DOHH2 (cell line): ENCODE data around the gene PRR15L.

Source experiments
- H3F3A ChIP-seq: fragments of 200-600 bp; sonication (generic), shearing (Covaris generic); 2 replicates; pipeline ENCODE4 v1.6.0; 2016; ENCODE audit warnings: antibody characterized with exemption, mild to moderate bottlenecking; ENCODE audit not compliant: control insufficient read depth, insufficient read depth
- H3K27ac ChIP-seq: fragments of 200-600 bp; sonication (generic); 2 replicates; pipeline ENCODE4 v1.5.1; 2014; ENCODE audit warnings: low read depth, mild to moderate bottlenecking, low read length, moderate library complexity
- H3K27me3 ChIP-seq: fragments of 200-600 bp; sonication (generic); 2 replicates; pipeline ENCODE4 v1.6.1; 2014; ENCODE audit warnings: mild to moderate bottlenecking, low read length, mixed read lengths; ENCODE audit not compliant: control insufficient read depth
- H3K36me3 ChIP-seq: fragments of 200-600 bp; sonication (generic); 2 replicates; pipeline ENCODE4 v1.6.1; 2014; ENCODE audit warnings: mild to moderate bottlenecking, low read length, moderate library complexity, mixed read lengths; ENCODE audit not compliant: control insufficient read depth
- H3K4me1 ChIP-seq: fragments of 200-600 bp; sonication (generic); 2 replicates; pipeline ENCODE4 v1.6.1; 2014; ENCODE audit warnings: mild to moderate bottlenecking, low read length, mixed read lengths; ENCODE audit not compliant: control insufficient read depth
- H3K4me2 ChIP-seq: fragments of 200-600 bp; sonication (generic); 2 replicates; pipeline ENCODE4 v1.6.0; 2014; ENCODE audit warnings: mild to moderate bottlenecking, low read length, moderate library complexity
- H3K4me3 ChIP-seq: fragments of 200-600 bp; sonication (generic); 2 replicates; pipeline ENCODE4 v1.5.1; 2014; ENCODE audit warnings: mild to moderate bottlenecking, low read length, mixed read lengths
- H3K79me2 ChIP-seq: fragments of 200-600 bp; sonication (generic); 2 replicates; pipeline ENCODE4 v1.6.1; 2014; ENCODE audit warnings: mild to moderate bottlenecking, low read length, mixed read lengths; ENCODE audit not compliant: control insufficient read depth
- H3K9me2 ChIP-seq: fragments of 200-600 bp; sonication (generic); replicated peaks from 2 replicates; pipeline ENCODE4 v1.6.1; 2014; ENCODE audit warnings: mild to moderate bottlenecking, low read length, mixed read lengths; ENCODE audit not compliant: control insufficient read depth
- H3K9me3 ChIP-seq: fragments of 200-600 bp; sonication (generic); 2 replicates; pipeline ENCODE4 v1.6.1; 2014; ENCODE audit warnings: antibody characterized with exemption, low read length, mixed read lengths; ENCODE audit not compliant: control insufficient read depth, insufficient read depth
- H4K20me1 ChIP-seq: fragments of 200-600 bp; sonication (generic); 2 replicates; pipeline ENCODE4 v1.6.0; 2014; ENCODE audit warnings: low read depth, mild to moderate bottlenecking, antibody characterized with exemption, low read length, moderate library complexity; ENCODE audit not compliant: control insufficient read depth, insufficient read depth
- EZH2phosphoT487 ChIP-seq: fragments of 200-600 bp; sonication (generic); IDR thresholded peaks from 2 replicates; pipeline ENCODE4 v1.6.1; 2017; ENCODE audit warnings: borderline replicate concordance, mild to moderate bottlenecking, antibody characterized with exemption, low read length, moderate library complexity, mixed read lengths
- TF ChIP-seq, protein P1 (sequence below): fragments of 200-600 bp; sonication (generic); IDR thresholded peaks from one replicate; pipeline ENCODE4 v1.5.1; 2014; ENCODE audit warnings: antibody characterized with exemption, mild to moderate bottlenecking, low read depth, low read length; ENCODE audit not compliant: poor library complexity, severe bottlenecking

The PRR15L gene

DNA sequence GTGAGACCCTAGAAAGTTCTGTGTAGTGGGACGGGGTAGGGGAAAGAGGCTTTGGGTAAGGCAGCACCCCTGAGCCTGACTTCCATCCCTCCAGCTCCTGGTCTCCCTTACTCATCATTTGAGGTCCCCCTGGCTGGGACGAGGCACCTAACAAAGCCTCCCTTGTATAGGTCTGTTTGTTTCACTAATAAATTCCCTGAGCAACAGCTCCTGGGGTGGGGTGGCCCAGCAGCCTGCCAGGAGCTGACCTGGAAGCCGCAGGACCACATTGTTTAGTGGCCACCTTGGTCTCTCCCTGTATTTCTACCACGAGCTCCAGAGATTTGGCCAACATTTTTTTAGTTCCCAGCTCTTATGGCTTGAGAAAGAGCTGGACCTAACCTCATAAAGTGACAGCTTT is 7.2 kb downstream of the PRR15L start:
- no peak for TF ChIP-seq EZH2phosphoT487
- TF ChIP-seq, protein P1, sequence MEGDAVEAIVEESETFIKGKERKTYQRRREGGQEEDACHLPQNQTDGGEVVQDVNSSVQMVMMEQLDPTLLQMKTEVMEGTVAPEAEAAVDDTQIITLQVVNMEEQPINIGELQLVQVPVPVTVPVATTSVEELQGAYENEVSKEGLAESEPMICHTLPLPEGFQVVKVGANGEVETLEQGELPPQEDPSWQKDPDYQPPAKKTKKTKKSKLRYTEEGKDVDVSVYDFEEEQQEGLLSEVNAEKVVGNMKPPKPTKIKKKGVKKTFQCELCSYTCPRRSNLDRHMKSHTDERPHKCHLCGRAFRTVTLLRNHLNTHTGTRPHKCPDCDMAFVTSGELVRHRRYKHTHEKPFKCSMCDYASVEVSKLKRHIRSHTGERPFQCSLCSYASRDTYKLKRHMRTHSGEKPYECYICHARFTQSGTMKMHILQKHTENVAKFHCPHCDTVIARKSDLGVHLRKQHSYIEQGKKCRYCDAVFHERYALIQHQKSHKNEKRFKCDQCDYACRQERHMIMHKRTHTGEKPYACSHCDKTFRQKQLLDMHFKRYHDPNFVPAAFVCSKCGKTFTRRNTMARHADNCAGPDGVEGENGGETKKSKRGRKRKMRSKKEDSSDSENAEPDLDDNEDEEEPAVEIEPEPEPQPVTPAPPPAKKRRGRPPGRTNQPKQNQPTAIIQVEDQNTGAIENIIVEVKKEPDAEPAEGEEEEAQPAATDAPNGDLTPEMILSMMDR = no peak
- H3K4me3 ChIP-seq = no peak overlapping the region
- no peaks in the 10 kb centered on the region for H4K20me1 ChIP-seq
- H3K9me3 ChIP-seq = no peaks in the 10 kb centered on the region
- H3K4me1 ChIP-seq = peaks cover 20% of the 10 kb centered on the region
- H3K36me3 ChIP-seq = peaks cover 40% of the 10 kb centered on the region
- H3K79me2 ChIP-seq = no peaks in the 10 kb centered on the region
- no peaks in the 10 kb centered on the region for H3K9me2 ChIP-seq
- no peak overlapping the region for H3K27ac ChIP-seq
- no peak overlapping the region for H3K4me2 ChIP-seq
- no peaks in the 10 kb centered on the region for H3K27me3 ChIP-seq
- no peaks in the 10 kb centered on the region for H3F3A ChIP-seq

DNA sequence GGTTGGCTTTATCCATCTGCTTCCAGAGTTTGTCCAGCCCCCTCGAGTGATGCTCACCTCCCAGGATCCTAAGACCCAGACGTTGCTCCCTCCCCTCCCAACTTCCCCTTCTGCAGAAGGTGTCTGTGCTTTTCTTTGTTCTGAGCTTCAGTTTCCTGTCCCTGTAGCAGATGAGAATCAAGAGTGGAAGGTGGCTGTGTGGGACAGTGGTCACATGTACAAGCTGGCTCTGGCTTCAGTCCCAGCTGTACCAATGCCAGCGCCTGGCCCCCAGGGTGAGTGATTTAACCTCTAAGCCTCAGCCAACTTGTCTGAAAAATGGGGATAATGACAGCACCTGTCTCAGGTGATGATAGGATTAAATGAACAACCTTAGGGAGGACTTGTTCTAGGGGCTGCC is 7.7 kb downstream of the PRR15L start:
- Histone ChIP-seq H3K4me2 (peak overlapping the region; percentile 71; the same call in 1 of the 2 replicates), H3K27me3 (no peaks in the 10 kb centered on the region)

GRCh38 chr17:47949197-47949759 is 8.4 kb downstream of the PRR15L start:
- Histone ChIP-seq H3K4me3 (peak overlapping the region; percentile 51), H3K4me1 (peaks cover 31% of the 10 kb centered on the region), H3K36me3 (peaks cover 52% of the 10 kb centered on the region)

More for the DNA sequence above, 7.7 kb downstream of the PRR15L start:
- H4K20me1 ChIP-seq = no peaks in the 10 kb centered on the region
- no peak for TF ChIP-seq EZH2phosphoT487
- TF ChIP-seq, protein P1 = no peak
- H3K9me2 ChIP-seq = no peaks in the 10 kb centered on the region
- H3F3A ChIP-seq = no peaks in the 10 kb centered on the region
- H3K36me3 ChIP-seq = peaks cover 45% of the 10 kb centered on the region
- H3K9me3 ChIP-seq = no peaks in the 10 kb centered on the region
- H3K4me3 ChIP-seq = 0 out of 2 replicates have a peak overlapping the region, but pooled peaks have one; percentile 51
- H3K79me2 ChIP-seq = no peaks in the 10 kb centered on the region
- peaks cover 25% of the 10 kb centered on the region for H3K4me1 ChIP-seq
- H3K27ac ChIP-seq = no peak overlapping the region

More at GRCh38 chr17:47949197-47949759, 8.4 kb downstream of the PRR15L start:
- H4K20me1 ChIP-seq = no peaks in the 10 kb centered on the region
- H3K4me2 ChIP-seq = peak overlapping the region; percentile 71
- no peaks in the 10 kb centered on the region for H3F3A ChIP-seq
- H3K9me2 ChIP-seq = no peaks in the 10 kb centered on the region
- no peaks in the 10 kb centered on the region for H3K79me2 ChIP-seq
- H3K27ac ChIP-seq = no peak overlapping the region
- no peaks in the 10 kb centered on the region for H3K27me3 ChIP-seq
- no peak for TF ChIP-seq EZH2phosphoT487
- TF ChIP-seq, protein P1 = peak; percentile 97
- H3K9me3 ChIP-seq = no peaks in the 10 kb centered on the region
